Measurements from ENCODE around the gene GRIN2B. TPM values are rescaled to one million over a fixed set of nuclear protein-coding genes. Genes with fewer than 3 reads are reported as not detected.
A peak's percentile ranks its signal among the peaks of the same experiment; 100 is the strongest.

The GRIN2B gene
- total RNA-seq, 1 experiment from 2014 or later = 1.6 TPM

DNA sequence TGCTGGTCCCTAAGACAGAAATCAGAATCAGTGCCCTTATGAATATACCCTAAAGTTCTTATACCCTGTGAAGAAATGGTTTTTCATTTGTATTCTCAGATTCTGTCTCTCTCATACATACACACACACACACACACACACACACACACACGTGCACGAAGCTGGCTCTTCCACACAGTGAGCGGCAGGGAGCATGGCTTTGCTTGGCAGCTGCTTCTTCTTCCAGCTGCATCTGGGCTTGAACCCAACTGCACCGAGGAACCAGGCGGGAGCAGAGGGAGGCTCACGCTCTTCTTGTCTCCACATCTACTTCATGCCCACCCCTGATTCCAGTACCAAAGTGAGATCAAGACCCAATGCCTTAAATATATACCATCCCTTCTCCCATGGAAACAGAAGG lies 19.4 kb downstream of the GRIN2B start:
- ChIA-PET CTCF (no interaction called here), POLR2A (no interaction called here)
- TF ChIP-seq HMGA2 (CRISPR knock-in tag; IDR thresholded peaks at IDR 0.05) (no peak), GTF2I (CRISPR knock-in tag; conservative IDR thresholded peaks at IDR 0.05) (no peak), IRF2 (CRISPR knock-in tag; IDR thresholded peaks at IDR 0.05; ENCODE audit: borderline replicate concordance, low read depth) (no peak), E2F5 (CRISPR knock-in tag; IDR thresholded peaks at IDR 0.05) (no peak), PRDM15 (CRISPR knock-in tag; IDR thresholded peaks at IDR 0.05) (no peak), ZNF219 (CRISPR knock-in tag; IDR thresholded peaks at IDR 0.05; ENCODE audit: borderline replicate concordance) (no peak), CREB1 (CRISPR knock-in tag; IDR thresholded peaks at IDR 0.05) (no peak), USF1 (CRISPR knock-in tag; IDR thresholded peaks at IDR 0.05) (no peak), SP1 (CRISPR knock-in tag; conservative IDR thresholded peaks at IDR 0.05) (no peak), ERG (CRISPR knock-in tag; IDR thresholded peaks at IDR 0.05) (no peak), GRHL2 (CRISPR knock-in tag; IDR thresholded peaks at IDR 0.05; ENCODE audit: insufficient replicate concordance, severe bottlenecking) (no peak), NR3C1 (CRISPR knock-in tag; conservative IDR thresholded peaks at IDR 0.05; ENCODE audit: low read depth) (no peak)
- TF ChIP-seq, protein P1, sequence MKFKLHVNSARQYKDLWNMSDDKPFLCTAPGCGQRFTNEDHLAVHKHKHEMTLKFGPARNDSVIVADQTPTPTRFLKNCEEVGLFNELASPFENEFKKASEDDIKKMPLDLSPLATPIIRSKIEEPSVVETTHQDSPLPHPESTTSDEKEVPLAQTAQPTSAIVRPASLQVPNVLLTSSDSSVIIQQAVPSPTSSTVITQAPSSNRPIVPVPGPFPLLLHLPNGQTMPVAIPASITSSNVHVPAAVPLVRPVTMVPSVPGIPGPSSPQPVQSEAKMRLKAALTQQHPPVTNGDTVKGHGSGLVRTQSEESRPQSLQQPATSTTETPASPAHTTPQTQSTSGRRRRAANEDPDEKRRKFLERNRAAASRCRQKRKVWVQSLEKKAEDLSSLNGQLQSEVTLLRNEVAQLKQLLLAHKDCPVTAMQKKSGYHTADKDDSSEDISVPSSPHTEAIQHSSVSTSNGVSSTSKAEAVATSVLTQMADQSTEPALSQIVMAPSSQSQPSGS (CRISPR knock-in tag; IDR thresholded peaks at IDR 0.05; ENCODE audit: borderline replicate concordance, low read depth) = no peak
- H3K4me1 Mint-ChIP-seq = peaks cover 39% of the 10 kb centered on the region
- no peak overlapping the region for H3K4me3 Mint-ChIP-seq
- H3K9me3 Mint-ChIP-seq = no peaks in the 10 kb centered on the region
- no peak for DNase-seq (ENCODE audit: low spot score)
- ATAC-seq = no peak
- H3K27me3 Mint-ChIP-seq (ENCODE audit: low read depth) = no peaks in the 10 kb centered on the region; the same call in 1 of the 2 replicates
- H3K36me3 Mint-ChIP-seq = no peaks in the 10 kb centered on the region
- no peak overlapping the region for H3K27ac Mint-ChIP-seq

GRCh38 chr12:13959131-13959723 lies 22.2 kb downstream of the GRIN2B start:
- Mint-ChIP-seq H3K9me3 (peaks cover 3% of the 10 kb centered on the region; the same call in 1 of the 2 replicates), H3K27me3 (ENCODE audit: low read depth) (no peaks in the 10 kb centered on the region; the same call in 1 of the 2 replicates), H3K4me3 (no peak overlapping the region; the same call in 1 of the 2 replicates), H3K36me3 (0 out of 2 replicates have a peak, but pooled peaks cover 3% of the 10 kb centered on the region), H3K27ac (no peak overlapping the region), H3K4me1 (peaks cover 31% of the 10 kb centered on the region)
- ATAC-seq = peak; percentile 81
- CTCF ChIA-PET = no interaction called here
- POLR2A ChIA-PET = no interaction called here
- DNase-seq (ENCODE audit: low spot score) = peak; percentile 25
- TF ChIP-seq ZNF416 (CRISPR knock-in tag; IDR thresholded peaks at IDR 0.05) = no peak
- no peak for TF ChIP-seq NFE2L1 (CRISPR knock-in tag; IDR thresholded peaks at IDR 0.05)
- TF ChIP-seq PRRX2 (CRISPR knock-in tag; IDR thresholded peaks at IDR 0.05) = no peak
- TF ChIP-seq ZNF425 (CRISPR knock-in tag; conservative IDR thresholded peaks at IDR 0.05) = no peak
- TF ChIP-seq SMAD4 (CRISPR knock-in tag; IDR thresholded peaks at IDR 0.05) = no peak
- TF ChIP-seq NR2C2 (CRISPR knock-in tag; IDR thresholded peaks at IDR 0.05) = no peak
- no peak for TF ChIP-seq ZNF317 (CRISPR knock-in tag; IDR thresholded peaks at IDR 0.05; ENCODE audit: borderline replicate concordance, low read depth)
- TF ChIP-seq ZNF423 (CRISPR knock-in tag; IDR thresholded peaks at IDR 0.05) = no peak
- TF ChIP-seq, protein P2, sequence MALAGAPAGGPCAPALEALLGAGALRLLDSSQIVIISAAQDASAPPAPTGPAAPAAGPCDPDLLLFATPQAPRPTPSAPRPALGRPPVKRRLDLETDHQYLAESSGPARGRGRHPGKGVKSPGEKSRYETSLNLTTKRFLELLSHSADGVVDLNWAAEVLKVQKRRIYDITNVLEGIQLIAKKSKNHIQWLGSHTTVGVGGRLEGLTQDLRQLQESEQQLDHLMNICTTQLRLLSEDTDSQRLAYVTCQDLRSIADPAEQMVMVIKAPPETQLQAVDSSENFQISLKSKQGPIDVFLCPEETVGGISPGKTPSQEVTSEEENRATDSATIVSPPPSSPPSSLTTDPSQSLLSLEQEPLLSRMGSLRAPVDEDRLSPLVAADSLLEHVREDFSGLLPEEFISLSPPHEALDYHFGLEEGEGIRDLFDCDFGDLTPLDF (CRISPR knock-in tag; IDR thresholded peaks at IDR 0.05) = no peak
- TF ChIP-seq SOX15 (CRISPR knock-in tag; IDR thresholded peaks at IDR 0.05) = no peak
- TF ChIP-seq, protein P3, sequence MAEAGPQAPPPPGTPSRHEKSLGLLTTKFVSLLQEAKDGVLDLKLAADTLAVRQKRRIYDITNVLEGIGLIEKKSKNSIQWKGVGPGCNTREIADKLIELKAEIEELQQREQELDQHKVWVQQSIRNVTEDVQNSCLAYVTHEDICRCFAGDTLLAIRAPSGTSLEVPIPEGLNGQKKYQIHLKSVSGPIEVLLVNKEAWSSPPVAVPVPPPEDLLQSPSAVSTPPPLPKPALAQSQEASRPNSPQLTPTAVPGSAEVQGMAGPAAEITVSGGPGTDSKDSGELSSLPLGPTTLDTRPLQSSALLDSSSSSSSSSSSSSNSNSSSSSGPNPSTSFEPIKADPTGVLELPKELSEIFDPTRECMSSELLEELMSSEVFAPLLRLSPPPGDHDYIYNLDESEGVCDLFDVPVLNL (CRISPR knock-in tag; IDR thresholded peaks at IDR 0.05; ENCODE audit: borderline replicate concordance, low read depth) = no peak

Data from WTC11 (cell line).